GM12891 (cell line): ENCODE data around the gene HTN1.
"Not testable (repeated sequence)": the region's sequence is repeated elsewhere in the genome, so short reads cannot be mapped to it uniquely, and the experiment has no call there.

Experiments
- POLR2A ChIP-seq: IDR thresholded peaks from 2 replicates; pipeline ENCODE4 v1.6.1; 2011; ENCODE audit warnings: low read depth, low read length, control low read depth
- POLR2AphosphoS5 ChIP-seq: IDR thresholded peaks from 2 replicates; pipeline ENCODE4 v1.6.1; 2011; ENCODE audit warnings: low read depth, low read length, control low read depth
- POU2F2 ChIP-seq: IDR thresholded peaks from 2 replicates; pipeline ENCODE4 v1.6.1; 2011; ENCODE audit warnings: low read depth, mild to moderate bottlenecking, control low read depth, low read length, moderate library complexity
- TAF1 ChIP-seq: IDR thresholded peaks from 2 replicates; pipeline ENCODE4 v1.6.1; 2011; ENCODE audit warnings: low read depth, low read length, control low read depth

- not testable (repeated sequence) for TF ChIP-seq POLR2AphosphoS5, POU2F2, POLR2A, TAF1
Observed at GRCh38 chr4:70019006-70019405, 31.2 kb upstream of the HTN1 start.
